ENCODE results near the gene GALNS.

The GALNS gene

GRCh38 chr16:88888461-88889387 is 32.0 kb upstream of the GALNS start:
- peak; percentile 58 for DNase-seq

- no peak for DNase-seq
These were observed 31.3 kb upstream of the GALNS start for GRCh38 chr16:88888057-88888456.

- no peak for DNase-seq
These were observed 30.2 kb upstream of the GALNS start for GRCh38 chr16:88886845-88887521.

- DNase-seq = no peak
These were observed 29.7 kb upstream of the GALNS start for GRCh38 chr16:88886420-88886844.

GRCh38 chr16:88885693-88886280 is 29.0 kb upstream of the GALNS start:
- no peak for DNase-seq

- DNase-seq = no peak
These were observed 28.0 kb upstream of the GALNS start for GRCh38 chr16:88884569-88885271.

GRCh38 chr16:88883946-88884345 is 27.2 kb upstream of the GALNS start:
- DNase-seq = peak; percentile 52

- no peak for DNase-seq
These were observed 26.6 kb upstream of the GALNS start for GRCh38 chr16:88883117-88883895.

GRCh38 chr16:88882358-88883030 is 25.7 kb upstream of the GALNS start:
- DNase-seq = no peak

GRCh38 chr16:88881675-88882357 is 25.1 kb upstream of the GALNS start:
- no peak for DNase-seq

GRCh38 chr16:88881007-88881615 is 24.4 kb upstream of the GALNS start:
- DNase-seq = no peak

GRCh38 chr16:88880226-88881006 is 23.7 kb upstream of the GALNS start:
- DNase-seq = no peak

GRCh38 chr16:88879788-88880055 is 23.0 kb upstream of the GALNS start:
- no peak for DNase-seq

- DNase-seq = peak; percentile 42
These were observed 22.4 kb upstream of the GALNS start for GRCh38 chr16:88878967-88879787.

- DNase-seq = no peak
These were observed 21.6 kb upstream of the GALNS start for GRCh38 chr16:88878356-88878755.

GRCh38 chr16:88877564-88878289 is 21.0 kb upstream of the GALNS start:
- no peak for DNase-seq

- no peak for DNase-seq
These were observed 20.3 kb upstream of the GALNS start for GRCh38 chr16:88876942-88877526.

- DNase-seq = no peak
These were observed 19.0 kb upstream of the GALNS start for GRCh38 chr16:88875703-88876234.
